HG03045 (cell line): ENCODE data around the gene CARMIL3.
"Not testable (repeated sequence)": the region's sequence is repeated elsewhere in the genome, so short reads cannot be mapped to it uniquely, and the experiment has no call there.

Experiments
- ATAC-seq: cut with Tn5 transposase; IDR thresholded peaks from one replicate; pipeline ENCODE4 v1.9.1; 2021; ENCODE audit warnings: mild to moderate bottlenecking, moderate library complexity; ENCODE audit not compliant: unreplicated experiment

Gene CARMIL3

GRCh38 chr14:24038686-24039085 is 13.1 kb upstream of the CARMIL3 start:
- ATAC-seq, result no peak

GRCh38 chr14:24040692-24041091 is 11.1 kb upstream of the CARMIL3 start:
- ATAC-seq, result no peak

- no peak for ATAC-seq
Observed at GRCh38 chr14:24042746-24043145, 9.1 kb upstream of the CARMIL3 start.

- not testable (repeated sequence) for ATAC-seq
Observed at GRCh38 chr14:24049002-24049401, 2.8 kb upstream of the CARMIL3 start.

GRCh38 chr14:24050753-24051152 is 1.1 kb upstream of the CARMIL3 start:
- not testable (repeated sequence) for ATAC-seq

GRCh38 chr14:24051176-24051788 is 527 bp upstream of the CARMIL3 start:
- no peak for ATAC-seq

GRCh38 chr14:24052656-24053547 is 1.1 kb downstream of the CARMIL3 start:
- ATAC-seq, result no peak

GRCh38 chr14:24053548-24054323 is 1.9 kb downstream of the CARMIL3 start:
- ATAC-seq, result no peak

- no peak for ATAC-seq
Observed at GRCh38 chr14:24054324-24054641, 2.5 kb downstream of the CARMIL3 start.

GRCh38 chr14:24054646-24055045 is 2.8 kb downstream of the CARMIL3 start:
- no peak for ATAC-seq

- no peak for ATAC-seq
Observed at GRCh38 chr14:24055971-24056799, 4.4 kb downstream of the CARMIL3 start.

GRCh38 chr14:24056800-24057184 is 5.0 kb downstream of the CARMIL3 start:
- ATAC-seq, result no peak

- ATAC-seq, result no peak
Observed at GRCh38 chr14:24057271-24057670, 5.5 kb downstream of the CARMIL3 start.

- no peak for ATAC-seq
Observed at GRCh38 chr14:24057867-24058259, 6.1 kb downstream of the CARMIL3 start.

GRCh38 chr14:24058260-24058950 is 6.6 kb downstream of the CARMIL3 start:
- no peak for ATAC-seq

- no peak for ATAC-seq
Observed at GRCh38 chr14:24058951-24059475, 7.2 kb downstream of the CARMIL3 start.

- ATAC-seq, result no peak
Observed at GRCh38 chr14:24059841-24060388, 8.1 kb downstream of the CARMIL3 start.

- no peak for ATAC-seq
Observed at GRCh38 chr14:24060443-24060842, 8.6 kb downstream of the CARMIL3 start.

GRCh38 chr14:24060984-24061913 is 9.4 kb downstream of the CARMIL3 start:
- no peak for ATAC-seq
